Measurements from ENCODE around the gene TEX264. TPM values are rescaled to one million over a fixed set of nuclear protein-coding genes. Genes with fewer than 3 reads are reported as not detected.
"Not testable (repeated sequence)": the region's sequence is repeated elsewhere in the genome, so short reads cannot be mapped to it uniquely, and the experiment has no call there.

The TEX264 gene
- total RNA-seq, 1 donor from 2014 or later, result 65.2 TPM

DNA sequence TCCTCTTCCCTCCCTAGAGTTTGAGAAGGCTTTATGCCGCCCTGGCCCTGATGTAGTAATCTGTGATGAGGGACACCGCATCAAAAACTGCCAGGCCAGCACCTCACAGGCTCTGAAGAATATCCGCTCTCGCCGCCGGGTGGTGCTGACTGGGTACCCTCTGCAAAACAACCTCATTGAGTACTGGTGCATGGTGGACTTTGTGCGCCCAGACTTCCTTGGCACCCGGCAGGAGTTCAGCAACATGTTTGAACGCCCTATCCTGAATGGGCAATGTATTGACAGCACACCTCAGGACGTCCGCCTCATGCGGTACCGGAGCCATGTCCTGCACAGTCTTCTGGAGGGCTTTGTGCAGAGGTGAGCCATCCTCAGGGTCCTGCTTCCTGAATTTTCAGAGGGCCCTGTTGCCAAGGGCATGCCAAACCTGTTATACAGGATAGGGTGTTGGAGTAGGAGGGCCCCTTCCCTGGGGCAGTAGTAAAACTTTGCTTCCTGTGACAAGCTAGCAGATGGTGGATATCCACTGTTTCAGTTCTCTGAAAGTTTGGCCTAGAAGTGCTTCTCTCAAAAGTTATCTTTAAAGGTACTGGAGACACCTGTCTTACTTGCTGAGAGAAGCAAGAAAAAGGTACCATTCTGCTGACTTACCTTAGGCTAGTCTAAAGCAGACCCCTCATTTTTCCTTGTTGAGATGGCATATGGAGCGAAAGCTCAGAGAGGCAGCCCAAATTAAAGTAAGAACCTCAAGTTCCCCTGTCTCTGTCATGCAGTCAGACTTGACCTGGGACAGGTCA, 33.7 kb upstream of the TEX264 start:
- Mint-ChIP-seq H3K4me1 (ENCODE audit: unreplicated experiment) (no peaks in the 10 kb centered on the region), H3K27ac (ENCODE audit: unreplicated experiment) (no peak overlapping the region), H3K4me3 (ENCODE audit: unreplicated experiment) (no peak overlapping the region), H3K36me3 (ENCODE audit: unreplicated experiment) (peaks cover 51% of the 10 kb centered on the region), H3K27me3 (ENCODE audit: unreplicated experiment) (no peaks in the 10 kb centered on the region), H3K9me3 (ENCODE audit: unreplicated experiment) (no peaks in the 10 kb centered on the region)
- no peak for DNase-seq (ENCODE audit: extremely low spot score, unreplicated experiment)
- TF ChIP-seq, protein P1, sequence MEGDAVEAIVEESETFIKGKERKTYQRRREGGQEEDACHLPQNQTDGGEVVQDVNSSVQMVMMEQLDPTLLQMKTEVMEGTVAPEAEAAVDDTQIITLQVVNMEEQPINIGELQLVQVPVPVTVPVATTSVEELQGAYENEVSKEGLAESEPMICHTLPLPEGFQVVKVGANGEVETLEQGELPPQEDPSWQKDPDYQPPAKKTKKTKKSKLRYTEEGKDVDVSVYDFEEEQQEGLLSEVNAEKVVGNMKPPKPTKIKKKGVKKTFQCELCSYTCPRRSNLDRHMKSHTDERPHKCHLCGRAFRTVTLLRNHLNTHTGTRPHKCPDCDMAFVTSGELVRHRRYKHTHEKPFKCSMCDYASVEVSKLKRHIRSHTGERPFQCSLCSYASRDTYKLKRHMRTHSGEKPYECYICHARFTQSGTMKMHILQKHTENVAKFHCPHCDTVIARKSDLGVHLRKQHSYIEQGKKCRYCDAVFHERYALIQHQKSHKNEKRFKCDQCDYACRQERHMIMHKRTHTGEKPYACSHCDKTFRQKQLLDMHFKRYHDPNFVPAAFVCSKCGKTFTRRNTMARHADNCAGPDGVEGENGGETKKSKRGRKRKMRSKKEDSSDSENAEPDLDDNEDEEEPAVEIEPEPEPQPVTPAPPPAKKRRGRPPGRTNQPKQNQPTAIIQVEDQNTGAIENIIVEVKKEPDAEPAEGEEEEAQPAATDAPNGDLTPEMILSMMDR (IDR thresholded peaks at IDR 0.05), result no peak

DNA sequence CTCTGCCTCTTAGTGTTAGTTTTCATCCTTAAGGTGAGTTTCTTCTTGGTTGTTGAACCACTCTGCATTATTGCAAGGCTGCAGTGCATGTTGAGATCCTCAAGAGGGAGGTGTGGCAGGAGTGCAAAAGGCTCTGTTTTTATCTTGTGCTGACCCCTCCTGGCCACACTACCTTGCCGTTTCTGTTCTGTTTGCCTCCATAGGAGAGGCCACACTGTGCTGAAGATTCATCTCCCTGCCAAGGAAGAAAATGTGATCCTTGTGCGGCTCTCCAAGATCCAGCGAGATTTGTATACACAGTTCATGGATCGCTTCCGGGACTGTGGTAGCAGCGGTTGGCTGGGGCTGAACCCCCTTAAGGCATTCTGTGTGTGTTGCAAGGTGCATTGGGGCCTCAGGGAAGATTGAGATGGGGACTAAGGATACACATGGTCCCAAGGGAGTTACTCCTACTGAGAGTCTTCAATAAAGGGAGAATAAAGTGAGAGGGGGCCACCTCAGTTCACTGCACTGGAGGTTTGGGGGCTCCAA, 33.0 kb upstream of the TEX264 start:
- no peaks in the 10 kb centered on the region for H3K4me1 Mint-ChIP-seq (ENCODE audit: unreplicated experiment)
- H3K4me3 Mint-ChIP-seq (ENCODE audit: unreplicated experiment), result no peak overlapping the region
- peaks cover 53% of the 10 kb centered on the region for H3K36me3 Mint-ChIP-seq (ENCODE audit: unreplicated experiment)
- DNase-seq (ENCODE audit: extremely low spot score, unreplicated experiment), result no peak
- H3K27ac Mint-ChIP-seq (ENCODE audit: unreplicated experiment), result no peak overlapping the region
- TF ChIP-seq, protein P1 (IDR thresholded peaks at IDR 0.05), result peak; percentile 66
- no peaks in the 10 kb centered on the region for H3K9me3 Mint-ChIP-seq (ENCODE audit: unreplicated experiment)
- no peaks in the 10 kb centered on the region for H3K27me3 Mint-ChIP-seq (ENCODE audit: unreplicated experiment)

DNA sequence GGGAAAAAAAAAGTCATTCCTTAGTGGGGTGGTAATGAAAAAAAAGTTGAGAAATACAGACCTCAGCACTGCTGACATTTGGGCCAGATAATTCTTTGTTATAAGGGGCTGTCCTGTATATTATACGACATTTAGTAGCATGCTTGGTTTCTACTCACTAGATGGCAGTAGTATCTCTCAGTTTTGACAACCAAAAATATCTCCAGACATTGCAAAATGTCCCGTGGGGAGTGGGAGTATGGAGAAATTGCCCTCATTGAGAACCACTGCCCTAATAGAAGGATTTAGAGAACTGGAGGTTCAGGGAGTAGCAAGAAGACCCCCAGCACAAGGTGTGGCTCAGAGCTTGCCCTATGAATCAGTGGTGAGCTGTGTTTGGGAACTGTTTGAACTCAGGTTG, 28.6 kb upstream of the TEX264 start:
- Mint-ChIP-seq H3K36me3 (ENCODE audit: unreplicated experiment) (peaks cover 69% of the 10 kb centered on the region), H3K9me3 (ENCODE audit: unreplicated experiment) (no peaks in the 10 kb centered on the region), H3K4me3 (ENCODE audit: unreplicated experiment) (no peak overlapping the region), H3K27ac (ENCODE audit: unreplicated experiment) (no peak overlapping the region), H3K27me3 (ENCODE audit: unreplicated experiment) (no peaks in the 10 kb centered on the region), H3K4me1 (ENCODE audit: unreplicated experiment) (no peaks in the 10 kb centered on the region)
- no peak for DNase-seq (ENCODE audit: extremely low spot score, unreplicated experiment)
- TF ChIP-seq, protein P1 (IDR thresholded peaks at IDR 0.05), result peak; percentile 55

DNA sequence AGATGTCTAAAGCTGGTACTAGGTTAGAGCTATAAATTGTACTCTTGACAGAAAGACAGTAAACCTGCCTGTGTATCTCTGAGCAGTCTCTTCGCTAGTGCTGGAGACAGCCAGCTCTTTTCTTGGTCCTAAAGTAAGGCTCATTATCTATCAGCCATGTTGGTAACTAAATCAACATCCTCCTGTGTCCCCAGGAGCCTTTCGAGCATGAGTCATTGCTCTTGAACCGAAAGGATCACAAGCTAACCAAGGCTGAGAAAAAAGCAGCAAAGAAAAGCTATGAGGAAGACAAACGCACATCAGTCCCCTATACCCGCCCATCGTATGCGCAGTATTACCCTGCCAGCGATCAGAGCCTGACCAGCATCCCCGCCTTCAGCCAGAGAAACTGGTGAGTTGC, 25.0 kb upstream of the TEX264 start:
- DNase-seq (ENCODE audit: extremely low spot score, unreplicated experiment), result no peak
- H3K36me3 Mint-ChIP-seq (ENCODE audit: unreplicated experiment), result peaks cover 78% of the 10 kb centered on the region
- no peak overlapping the region for H3K27ac Mint-ChIP-seq (ENCODE audit: unreplicated experiment)
- no peaks in the 10 kb centered on the region for H3K9me3 Mint-ChIP-seq (ENCODE audit: unreplicated experiment)
- H3K27me3 Mint-ChIP-seq (ENCODE audit: unreplicated experiment), result no peaks in the 10 kb centered on the region
- no peak overlapping the region for H3K4me3 Mint-ChIP-seq (ENCODE audit: unreplicated experiment)
- TF ChIP-seq, protein P1 (IDR thresholded peaks at IDR 0.05), result no peak
- H3K4me1 Mint-ChIP-seq (ENCODE audit: unreplicated experiment), result no peaks in the 10 kb centered on the region

DNA sequence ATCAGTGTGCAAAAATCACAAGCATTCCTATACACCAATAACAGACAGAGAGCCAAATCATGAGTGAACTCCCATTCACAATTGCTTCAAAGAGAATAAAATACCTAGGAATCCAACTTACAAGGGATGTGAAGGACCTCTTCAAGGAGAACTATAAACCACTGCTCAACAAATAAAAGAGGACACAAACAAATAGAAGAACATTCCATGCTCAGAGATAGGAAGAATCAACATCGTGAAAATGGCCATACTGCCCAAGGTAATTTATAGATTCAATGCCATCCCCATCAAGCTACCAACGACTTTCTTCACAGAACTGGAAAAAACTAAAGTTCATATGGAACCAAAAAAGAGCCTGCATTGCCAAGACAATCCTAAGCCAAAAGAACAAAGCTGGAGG, 18.9 kb upstream of the TEX264 start:
- H3K27ac Mint-ChIP-seq (ENCODE audit: unreplicated experiment); H3K4me3 Mint-ChIP-seq (ENCODE audit: unreplicated experiment); H3K9me3 Mint-ChIP-seq (ENCODE audit: unreplicated experiment); H3K27me3 Mint-ChIP-seq (ENCODE audit: unreplicated experiment); H3K4me1 Mint-ChIP-seq (ENCODE audit: unreplicated experiment); DNase-seq (ENCODE audit: extremely low spot score, unreplicated experiment): not testable (repeated sequence)
- peaks cover 58% of the 10 kb centered on the region for H3K36me3 Mint-ChIP-seq (ENCODE audit: unreplicated experiment)

DNA sequence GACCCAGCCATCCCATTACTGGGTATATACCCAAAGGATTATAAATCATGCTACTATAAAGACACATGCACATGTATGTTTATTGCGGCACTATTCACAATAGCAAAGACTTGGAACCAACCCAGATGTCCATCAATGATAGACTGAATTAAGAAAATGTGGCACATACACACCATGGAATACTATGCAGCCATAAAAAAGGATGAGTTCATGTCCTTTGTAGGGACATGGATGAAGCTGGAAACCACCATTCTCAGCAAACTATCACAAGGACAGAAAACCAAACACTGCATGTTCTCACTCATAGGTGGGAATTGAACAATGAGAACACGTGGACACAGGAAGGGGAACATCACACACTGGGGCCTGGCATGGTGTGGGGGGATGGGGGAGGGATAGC, 17.6 kb upstream of the TEX264 start:
- not testable (repeated sequence) for H3K9me3 Mint-ChIP-seq (ENCODE audit: unreplicated experiment); DNase-seq (ENCODE audit: extremely low spot score, unreplicated experiment); H3K27me3 Mint-ChIP-seq (ENCODE audit: unreplicated experiment); H3K4me1 Mint-ChIP-seq (ENCODE audit: unreplicated experiment); H3K27ac Mint-ChIP-seq (ENCODE audit: unreplicated experiment); H3K4me3 Mint-ChIP-seq (ENCODE audit: unreplicated experiment)
- peaks cover 57% of the 10 kb centered on the region for H3K36me3 Mint-ChIP-seq (ENCODE audit: unreplicated experiment)

All from osteocyte (in vitro differentiated cells).